K562 treated with DMSO at 1 percent for 12 hours (cell line): Measurements from ENCODE around the gene SLC37A1. TPM values are rescaled to one million over a fixed set of nuclear protein-coding genes. Genes with fewer than 3 reads are reported as not detected.

Source experiments
- total RNA-seq: library from RNA; unstranded; fragments of 300-600 nt; gene quantifications from 2 replicates; pipeline ENCODE4 v1.2.3, GENCODE V29; 2022; ENCODE audit not compliant: insufficient read depth

The SLC37A1 gene
- 1.2 TPM in 2 replicates for total RNA-seq

DNA sequence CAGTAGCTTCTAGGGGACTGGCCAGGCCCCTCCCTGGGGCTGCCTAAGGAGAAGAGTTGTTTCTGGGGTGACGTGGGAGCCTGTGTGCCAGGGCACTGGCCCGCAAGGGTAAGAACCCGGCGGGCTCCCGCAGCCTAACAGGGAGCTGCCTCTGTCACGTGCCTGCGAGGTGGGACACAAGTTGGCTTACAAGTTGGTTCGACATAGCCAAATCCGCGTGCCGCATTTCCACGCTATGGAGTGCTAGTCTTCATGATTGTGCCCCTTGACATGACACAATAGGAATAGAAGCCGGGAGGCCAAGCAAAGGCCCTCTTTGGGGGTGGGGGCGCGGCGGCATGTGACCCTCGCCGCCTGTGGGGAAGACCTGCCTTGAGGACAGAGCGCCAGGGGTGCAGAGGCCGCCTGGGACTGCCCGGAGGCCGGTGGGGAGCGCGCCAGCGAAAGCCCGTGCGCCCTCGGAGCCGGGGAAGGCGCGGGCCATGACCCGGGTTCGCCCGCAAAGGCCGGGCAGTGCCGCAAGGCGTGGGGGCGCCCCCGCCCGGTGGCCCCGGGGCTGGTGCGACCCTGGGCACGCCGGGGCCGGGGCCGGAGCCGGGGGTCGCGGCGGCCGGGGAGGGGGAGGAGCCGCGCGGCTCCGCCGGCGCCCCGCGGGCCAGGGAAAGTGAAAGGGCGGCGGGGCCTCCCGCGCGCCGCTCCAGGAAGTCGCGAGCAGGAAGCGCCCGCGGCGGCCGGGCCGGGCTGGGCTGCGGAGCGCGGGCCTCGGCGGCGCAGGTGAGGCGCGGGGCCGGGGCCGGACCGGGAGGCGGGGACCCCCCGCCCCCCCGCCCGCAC is at the start of gene SLC37A1:
SLC37A1 (plus strand) TSS at position 702 of the 834 bp plus-strand sequence. CDS start 4,603 bp downstream, outside the sequence.

DNA sequence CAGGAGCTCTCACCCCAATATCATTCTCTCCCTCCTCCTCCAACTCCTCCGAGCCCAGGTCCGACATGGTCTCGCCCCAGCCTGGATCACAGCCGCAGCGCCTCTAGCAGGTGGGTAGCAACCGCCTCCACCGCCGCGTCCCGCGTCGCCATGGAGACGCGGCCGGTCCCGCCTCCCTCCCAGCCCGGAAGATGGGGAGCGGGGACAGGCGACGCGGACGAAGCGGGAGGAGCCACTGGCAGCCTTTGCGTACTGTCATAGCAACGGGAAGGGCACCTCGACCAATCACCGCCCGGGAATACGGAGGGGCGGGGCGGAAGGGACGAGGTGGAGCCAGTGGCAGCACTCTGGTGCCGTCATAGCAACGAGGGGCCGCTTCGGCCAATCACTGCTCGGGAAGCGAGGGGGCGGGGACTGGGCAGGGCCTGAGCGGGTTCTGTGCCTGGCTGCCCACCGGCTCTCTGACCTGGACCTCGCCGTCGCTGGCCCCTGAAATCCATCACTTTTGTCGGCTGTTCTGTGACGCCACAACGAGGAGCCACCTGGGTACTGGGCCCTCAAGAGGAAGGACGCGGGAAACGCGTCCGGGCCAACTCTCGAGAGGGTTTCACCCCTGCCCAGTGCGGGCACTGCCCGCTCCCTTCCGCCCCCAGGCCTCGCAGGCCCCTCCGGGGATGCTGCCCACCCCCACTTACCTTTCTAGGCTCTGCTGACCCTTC is 17.4 kb upstream of the SLC37A1 start, which contains the start of gene RSPH1:
RSPH1 (minus strand) TSS at position 105 of the 719 bp plus-strand sequence; CDS start at position 67, 38 bp downstream.

Other genes starting within 250 kb of the SLC37A1 start
- not detected in 2 replicates for gene TFF3, start 198.4 kb upstream of the SLC37A1 start, total RNA-seq
- gene TFF2, start 162.9 kb upstream of the SLC37A1 start, total RNA-seq: not detected in 2 replicates
- not detected in 2 replicates for gene TFF1, start 147.3 kb upstream of the SLC37A1 start, total RNA-seq
- gene TMPRSS3, start 117.8 kb upstream of the SLC37A1 start, total RNA-seq: not detected in 2 replicates
- not detected in 2 replicates for gene UBASH3A, start 110.0 kb upstream of the SLC37A1 start, total RNA-seq
- not detected in 2 replicates for gene RSPH1, start 17.6 kb upstream of the SLC37A1 start, total RNA-seq
- gene PDE9A, start 139.8 kb downstream of the SLC37A1 start, total RNA-seq: not detected in 2 replicates